HG02798 (cell line): Measurements from ENCODE around the gene LCN12.
A peak's percentile ranks its signal among the peaks of the same experiment; 100 is the strongest.

Experiments used
- ATAC-seq: cut with Tn5 transposase; IDR thresholded peaks from one replicate; pipeline ENCODE4 v1.9.1; 2021; ENCODE audit warnings: mild to moderate bottlenecking; ENCODE audit not compliant: unreplicated experiment, poor library complexity

The LCN12 gene

GRCh38 chr9:136926154-136926704 lies 25.8 kb upstream of the LCN12 start:
- no peak for ATAC-seq

- ATAC-seq, result no peak
Measured at GRCh38 chr9:136926749-136927148, 25.3 kb upstream of the LCN12 start.

- ATAC-seq, result no peak
Measured at GRCh38 chr9:136927343-136928271, 24.5 kb upstream of the LCN12 start.

- ATAC-seq, result no peak
Measured at GRCh38 chr9:136928591-136928990, 23.5 kb upstream of the LCN12 start.

DNA sequence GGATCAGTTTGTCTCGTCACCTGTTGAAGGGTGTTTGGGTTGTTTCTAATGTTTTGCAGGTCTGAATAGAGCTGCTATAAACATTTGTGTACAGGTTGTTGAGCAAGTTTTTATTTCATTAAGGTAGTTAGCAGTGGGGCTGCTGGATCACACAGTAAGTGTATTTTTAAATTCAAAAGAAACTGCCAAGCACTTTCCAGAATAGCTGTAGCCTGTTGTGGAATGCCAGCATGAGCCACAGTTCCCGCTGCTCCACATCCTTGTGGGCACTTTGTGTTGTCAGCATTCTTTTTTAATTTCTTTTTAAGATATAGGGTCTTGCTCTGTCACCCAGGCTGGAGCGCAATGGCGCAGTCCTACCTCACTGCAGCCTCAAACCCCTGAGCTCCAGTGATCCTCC lies 22.1 kb upstream of the LCN12 start:
- no peak for ATAC-seq

GRCh38 chr9:136931611-136932130 lies 20.4 kb upstream of the LCN12 start:
- ATAC-seq, result no peak

- ATAC-seq, result no peak
Measured at GRCh38 chr9:136934277-136934676, 17.8 kb upstream of the LCN12 start.

- ATAC-seq, result no peak
Measured at GRCh38 chr9:136935651-136936050, 16.4 kb upstream of the LCN12 start.

- no peak for ATAC-seq
Measured at GRCh38 chr9:136936645-136937170, 15.4 kb upstream of the LCN12 start.

DNA sequence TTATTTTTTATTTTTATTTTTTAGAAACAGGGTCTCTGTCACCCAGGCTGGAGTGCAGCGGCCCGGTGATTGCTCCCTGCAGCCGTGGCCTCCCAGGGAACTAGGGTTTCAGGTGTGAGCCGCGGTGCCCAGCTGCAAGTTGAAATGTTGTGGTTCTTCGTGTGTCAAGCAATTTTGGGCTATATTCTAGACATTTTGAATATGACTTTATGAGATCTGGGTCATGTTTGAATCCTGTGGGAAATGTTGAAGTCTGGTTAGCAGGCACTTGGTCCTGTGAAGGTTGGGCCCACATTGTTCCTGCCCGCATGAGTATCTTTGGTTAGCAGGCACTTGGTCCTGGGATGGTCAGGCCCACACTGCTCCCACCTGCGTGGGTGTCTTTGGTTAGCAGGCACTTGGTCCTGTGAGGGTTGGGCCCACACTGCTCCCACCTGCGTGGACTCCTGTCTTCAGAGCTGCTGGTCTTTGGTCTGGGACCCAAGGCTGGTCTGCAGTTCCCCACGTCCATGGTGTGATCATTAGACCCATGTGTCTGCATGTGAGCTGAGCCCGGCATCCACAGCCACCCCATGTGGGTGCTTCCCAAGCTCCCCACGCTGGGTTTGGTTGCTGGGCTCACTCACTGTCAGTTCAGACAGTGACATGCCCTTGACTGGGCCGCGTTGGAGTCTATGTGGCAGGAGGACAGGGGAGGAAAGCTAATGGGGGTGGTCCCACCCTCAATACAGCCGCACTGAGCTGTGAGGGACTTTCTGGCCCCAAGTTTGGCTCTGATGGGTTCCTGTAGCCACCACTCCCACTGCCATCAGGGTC lies 14.7 kb upstream of the LCN12 start:
- no peak for ATAC-seq

GRCh38 chr9:136939431-136939995 lies 12.6 kb upstream of the LCN12 start:
- ATAC-seq, result no peak

GRCh38 chr9:136939996-136940525 lies 12.0 kb upstream of the LCN12 start:
- no peak for ATAC-seq

DNA sequence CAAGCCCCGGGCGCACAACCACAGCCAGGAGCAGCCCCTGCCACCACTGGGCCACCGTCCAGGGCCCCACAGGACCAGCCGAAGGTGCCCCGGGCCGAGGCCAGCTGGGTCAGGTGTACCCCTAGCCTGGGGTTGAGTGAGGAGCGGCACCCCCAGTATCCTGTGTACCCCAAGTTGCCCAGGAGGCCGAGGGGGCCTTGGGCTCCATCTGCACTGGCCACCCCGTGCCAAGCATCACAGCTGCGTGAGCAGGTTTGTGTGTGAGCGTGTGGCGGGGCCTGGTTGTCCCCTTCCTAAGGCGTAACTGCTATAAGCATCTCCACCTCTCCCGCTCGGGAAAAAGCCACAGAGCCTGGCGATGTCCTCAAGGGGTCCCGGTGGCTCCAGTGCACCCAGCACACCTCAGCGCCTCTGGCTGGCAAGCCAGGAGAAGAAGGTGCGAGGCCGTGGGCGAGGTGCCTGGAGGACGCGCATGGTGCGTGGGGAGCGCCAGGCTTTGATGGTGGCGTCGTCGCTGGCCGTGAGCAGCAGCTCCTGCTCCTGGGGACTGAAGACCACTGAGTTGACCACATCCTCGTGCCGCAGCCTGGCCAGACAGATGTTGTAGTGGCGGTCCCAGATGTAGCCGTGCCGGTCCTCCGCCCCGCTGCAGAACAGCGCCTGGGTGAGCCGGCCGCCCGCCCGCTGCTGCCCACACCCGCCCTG lies 11.4 kb upstream of the LCN12 start:
- ATAC-seq, result no peak

- ATAC-seq, result no peak
Measured at GRCh38 chr9:136941231-136942111, 10.6 kb upstream of the LCN12 start.

- ATAC-seq, result no peak
Measured at GRCh38 chr9:136942112-136942880, 9.8 kb upstream of the LCN12 start.

- ATAC-seq, result no peak
Measured at GRCh38 chr9:136942881-136943230, 9.2 kb upstream of the LCN12 start.

DNA sequence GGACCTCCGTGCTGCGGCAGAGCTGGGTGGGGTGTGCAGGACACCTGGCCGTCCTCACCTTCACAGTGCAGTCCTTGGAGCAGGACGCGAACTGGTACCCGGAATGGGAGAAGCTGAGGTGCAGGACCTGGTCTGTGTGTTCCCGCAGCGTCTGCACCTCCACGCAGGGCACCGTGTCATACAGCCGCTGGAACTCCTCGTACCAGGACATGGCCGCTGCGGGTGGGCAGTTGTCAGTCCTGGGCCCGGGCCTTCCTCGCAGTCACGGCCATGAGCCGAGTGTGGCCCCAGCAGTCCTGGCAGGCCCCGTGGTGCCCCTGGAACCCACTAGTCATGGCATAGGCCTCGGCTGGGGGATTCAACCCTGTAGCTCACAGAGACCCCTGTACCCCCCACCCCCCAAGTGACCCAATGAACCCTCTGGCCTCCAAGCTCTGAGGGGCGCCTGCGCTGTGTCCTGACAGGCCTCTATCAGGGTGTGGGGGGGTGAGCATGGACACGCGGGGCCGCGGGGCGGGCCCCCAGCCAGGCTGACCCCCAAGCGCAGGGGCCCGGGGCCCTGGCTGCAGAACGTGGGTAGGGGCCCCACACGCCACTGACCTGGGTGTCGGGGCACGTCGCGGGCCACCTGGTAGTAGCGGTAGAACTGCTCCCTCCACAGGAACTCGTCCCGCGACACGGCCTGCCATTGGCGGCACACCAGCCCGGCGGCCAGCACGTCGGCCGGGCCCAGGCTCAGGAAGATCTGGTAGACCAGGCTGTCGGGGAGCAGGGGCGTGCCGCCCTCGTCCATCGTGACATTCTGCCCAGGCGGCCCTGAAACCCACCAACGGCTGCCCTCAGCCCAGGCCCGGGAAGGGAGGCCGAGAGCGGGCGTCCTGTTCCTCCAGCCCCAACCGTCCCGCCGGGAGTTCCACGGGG lies 8.5 kb upstream of the LCN12 start:
- ATAC-seq, result peak; percentile 8
